Right renal cortex interstitium (tissue), 3 donors: ENCODE measurements around the gene FCGBP. TPM values are rescaled to one million over a fixed set of nuclear protein-coding genes. Genes with fewer than 3 reads are reported as not detected.
"Not testable (repeated sequence)": the region's sequence is repeated elsewhere in the genome, so short reads cannot be mapped to it uniquely, and the experiment has no call there.

ENCODE experiments used
- DNase-seq, 3 donors: peaks; one replicate each; pipeline ENCODE4 v3.0.0-alpha.2; 2013; ENCODE audit warnings: low read depth in 3 of 3, low spot score in 2 of 3
- polyA plus RNA-seq, 3 donors: library from polyadenylated mRNA; unstranded; fragments of 120-200 nt; gene quantifications; one replicate each; pipeline ENCODE4 v1.2.1, GENCODE V29; 2013; ENCODE audit not compliant: insufficient read length in 3 of 3

FCGBP gene
- polyA plus RNA-seq, 3 donors = 5.4 to 9.4 (median 9.2) TPM

GRCh38 chr19:39892506-39892902, 41.9 kb downstream of the FCGBP start:
- DNase-seq = not testable (repeated sequence)

DNA sequence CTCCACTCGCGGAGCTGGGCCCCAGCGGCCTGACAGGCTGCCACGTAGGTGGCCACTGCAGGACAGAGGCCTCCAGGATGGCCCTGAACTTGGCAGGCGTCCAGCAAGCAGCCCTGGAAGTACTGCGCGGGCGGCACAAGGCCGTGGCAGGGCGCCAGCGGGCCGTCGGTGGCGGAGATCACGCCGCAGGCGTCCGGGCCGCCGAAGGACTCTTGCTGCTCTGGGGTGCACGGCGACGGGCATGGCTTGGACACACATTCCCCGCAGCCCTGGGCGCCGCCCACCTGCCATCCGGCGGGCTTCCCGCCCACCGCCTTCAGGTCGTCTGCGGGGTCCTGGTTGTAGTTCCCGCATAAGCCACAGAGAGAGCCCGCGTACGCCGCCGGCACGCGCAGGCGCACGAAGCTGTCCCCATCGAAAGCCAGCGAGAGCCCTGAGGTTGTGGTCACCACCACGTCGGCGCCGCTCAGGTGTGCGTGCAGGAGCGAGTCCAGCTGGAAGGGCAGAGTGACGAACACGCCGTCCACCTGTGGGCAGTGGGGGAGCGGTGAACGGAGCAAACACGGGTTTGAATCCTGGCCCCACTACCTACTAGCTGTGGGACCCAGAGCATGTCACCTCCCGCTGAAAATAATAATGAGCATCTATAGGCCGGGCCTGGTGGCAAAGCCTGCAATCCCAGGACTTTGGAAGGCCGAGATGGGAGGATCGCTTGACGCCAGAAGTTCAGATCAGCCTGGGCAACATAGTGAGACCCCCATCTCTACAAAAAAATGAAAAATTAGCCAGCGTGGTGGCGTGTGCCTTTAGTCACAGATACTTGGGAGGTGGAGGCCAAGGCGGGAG, 42.6 kb downstream of the FCGBP start:
- DNase-seq = not testable (repeated sequence)

DNA sequence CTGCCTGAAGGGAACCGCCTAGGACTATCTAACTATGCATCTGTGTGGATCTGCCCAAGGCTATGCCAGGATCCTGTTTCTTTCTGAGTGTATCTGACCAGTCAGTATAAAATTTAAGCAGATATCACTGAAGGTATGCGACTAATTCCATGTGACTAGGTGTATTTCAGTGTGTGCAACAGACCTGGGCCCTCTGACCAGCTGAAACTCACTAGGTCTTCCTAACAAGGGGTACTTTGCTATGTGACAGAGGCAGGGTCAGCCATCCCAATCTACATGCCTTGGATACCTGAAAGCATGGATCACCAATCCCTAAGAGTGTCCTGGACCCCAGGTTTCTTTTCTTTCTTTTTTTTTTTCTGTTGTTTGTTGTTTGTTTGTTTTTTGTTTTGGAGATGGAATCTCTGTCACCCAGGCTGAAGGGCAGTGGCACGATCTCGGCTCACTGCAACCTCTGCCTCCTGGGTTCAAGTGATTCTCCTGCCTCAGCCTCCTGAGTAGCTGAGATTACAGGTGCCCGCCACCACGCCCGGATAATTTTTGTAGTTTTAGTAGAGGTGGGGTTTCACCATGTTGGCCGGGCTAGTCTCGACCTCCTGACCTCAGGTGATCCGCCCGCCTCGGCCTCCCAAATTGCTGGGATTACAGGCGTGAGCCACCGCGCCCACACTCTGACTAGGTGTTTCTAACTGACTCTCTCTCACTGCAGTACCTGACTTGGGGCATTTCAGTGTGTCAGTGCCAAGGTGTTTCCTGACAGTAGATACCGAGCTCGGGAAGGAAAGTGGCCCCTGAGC, 43.5 kb downstream of the FCGBP start:
- DNase-seq = no peak

DNA sequence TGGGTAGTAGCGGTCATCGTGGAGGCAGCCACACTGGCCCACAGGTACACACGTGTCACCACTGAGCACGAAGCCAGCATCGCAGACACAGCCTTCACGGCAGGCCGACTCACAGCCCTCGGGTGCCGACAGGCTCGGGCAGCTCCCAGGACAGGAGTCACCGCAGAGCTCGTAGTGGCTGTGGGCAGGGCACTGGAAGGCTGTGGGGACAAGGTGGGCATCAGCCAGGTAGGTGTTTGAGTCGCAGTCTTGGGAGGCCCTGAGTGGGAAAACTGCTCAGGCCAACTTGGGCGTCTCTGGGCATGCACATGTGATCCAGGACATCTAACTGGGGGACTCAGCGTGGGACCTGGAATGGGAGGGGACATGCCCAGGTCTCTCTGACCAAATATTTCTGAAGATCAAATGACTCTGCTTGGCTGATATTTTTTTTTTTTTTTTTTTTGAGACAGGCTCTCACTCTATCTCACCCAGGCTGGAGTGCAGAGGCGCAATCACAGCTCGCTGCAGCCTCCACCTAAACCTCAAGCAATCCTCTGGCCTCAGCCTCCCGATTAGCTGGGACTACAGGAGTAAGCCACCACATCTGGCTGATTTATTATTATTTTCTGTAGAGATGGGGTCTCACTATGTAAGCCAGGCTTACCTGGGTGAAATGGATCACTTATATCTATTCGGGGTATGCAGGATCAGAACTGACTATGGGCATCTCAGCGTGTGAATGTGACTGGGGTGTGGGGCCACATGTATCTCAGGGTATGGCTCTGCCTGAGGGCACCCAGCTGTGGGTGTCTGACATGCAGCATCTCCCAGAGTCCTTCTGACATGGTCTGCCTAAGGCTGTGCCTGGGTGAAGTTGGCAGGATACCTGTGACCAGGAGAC, 44.3 kb downstream of the FCGBP start:
- not testable (repeated sequence) for DNase-seq

GRCh38 chr19:39887456-39887951, 46.9 kb downstream of the FCGBP start:
- not testable (repeated sequence) for DNase-seq

- DNase-seq = not testable (repeated sequence)
These were observed 48.4 kb downstream of the FCGBP start for GRCh38 chr19:39885821-39886554.

GRCh38 chr19:39884721-39885120, 49.7 kb downstream of the FCGBP start:
- DNase-seq = not testable (repeated sequence)

Other genes starting within 250 kb of the FCGBP start
- gene LGALS14, start 230.2 kb downstream of the FCGBP start, polyA plus RNA-seq = not detected
- gene CLC, start 196.6 kb downstream of the FCGBP start, polyA plus RNA-seq = 1 to 10 TPM in 2 of 3 donors, under 1 TPM in 1; 0.97 to 5.5 (median 2.3) TPM
- gene LEUTX, start 155.8 kb downstream of the FCGBP start, polyA plus RNA-seq = not detected
- gene DYRK1B, start 100.5 kb downstream of the FCGBP start, polyA plus RNA-seq = 10 to 100 TPM; 28.2 to 34.5 (median 32.1) TPM
- 100 to 1,000 TPM; 345 to 389 (median 381) TPM for gene FBL, start 88.3 kb downstream of the FCGBP start, polyA plus RNA-seq
- 10 to 100 TPM; 81.1 to 93.7 (median 86.7) TPM for gene PSMC4, start 36.5 kb upstream of the FCGBP start, polyA plus RNA-seq
- gene ZNF546, start 62.4 kb upstream of the FCGBP start, polyA plus RNA-seq = 1 to 10 TPM; 4.9 to 6.2 (median 6.1) TPM
- gene ZNF780B, start 121.6 kb upstream of the FCGBP start, polyA plus RNA-seq = 10 to 100 TPM; 20.6 to 22.9 (median 21.5) TPM
- 10 to 100 TPM; 20.1 to 24.2 (median 20.2) TPM for gene ZNF780A, start 156.3 kb upstream of the FCGBP start, polyA plus RNA-seq